GM21529 (cell line): Measurements from ENCODE around the gene ZNF462.
"Not testable (repeated sequence)": the region's sequence is repeated elsewhere in the genome, so short reads cannot be mapped to it uniquely, and the experiment has no call there.

Source experiments
- ATAC-seq: cut with Tn5 transposase; IDR thresholded peaks from one replicate; pipeline ENCODE4 v1.9.1; 2021; ENCODE audit not compliant: unreplicated experiment

ZNF462 gene, protein sequence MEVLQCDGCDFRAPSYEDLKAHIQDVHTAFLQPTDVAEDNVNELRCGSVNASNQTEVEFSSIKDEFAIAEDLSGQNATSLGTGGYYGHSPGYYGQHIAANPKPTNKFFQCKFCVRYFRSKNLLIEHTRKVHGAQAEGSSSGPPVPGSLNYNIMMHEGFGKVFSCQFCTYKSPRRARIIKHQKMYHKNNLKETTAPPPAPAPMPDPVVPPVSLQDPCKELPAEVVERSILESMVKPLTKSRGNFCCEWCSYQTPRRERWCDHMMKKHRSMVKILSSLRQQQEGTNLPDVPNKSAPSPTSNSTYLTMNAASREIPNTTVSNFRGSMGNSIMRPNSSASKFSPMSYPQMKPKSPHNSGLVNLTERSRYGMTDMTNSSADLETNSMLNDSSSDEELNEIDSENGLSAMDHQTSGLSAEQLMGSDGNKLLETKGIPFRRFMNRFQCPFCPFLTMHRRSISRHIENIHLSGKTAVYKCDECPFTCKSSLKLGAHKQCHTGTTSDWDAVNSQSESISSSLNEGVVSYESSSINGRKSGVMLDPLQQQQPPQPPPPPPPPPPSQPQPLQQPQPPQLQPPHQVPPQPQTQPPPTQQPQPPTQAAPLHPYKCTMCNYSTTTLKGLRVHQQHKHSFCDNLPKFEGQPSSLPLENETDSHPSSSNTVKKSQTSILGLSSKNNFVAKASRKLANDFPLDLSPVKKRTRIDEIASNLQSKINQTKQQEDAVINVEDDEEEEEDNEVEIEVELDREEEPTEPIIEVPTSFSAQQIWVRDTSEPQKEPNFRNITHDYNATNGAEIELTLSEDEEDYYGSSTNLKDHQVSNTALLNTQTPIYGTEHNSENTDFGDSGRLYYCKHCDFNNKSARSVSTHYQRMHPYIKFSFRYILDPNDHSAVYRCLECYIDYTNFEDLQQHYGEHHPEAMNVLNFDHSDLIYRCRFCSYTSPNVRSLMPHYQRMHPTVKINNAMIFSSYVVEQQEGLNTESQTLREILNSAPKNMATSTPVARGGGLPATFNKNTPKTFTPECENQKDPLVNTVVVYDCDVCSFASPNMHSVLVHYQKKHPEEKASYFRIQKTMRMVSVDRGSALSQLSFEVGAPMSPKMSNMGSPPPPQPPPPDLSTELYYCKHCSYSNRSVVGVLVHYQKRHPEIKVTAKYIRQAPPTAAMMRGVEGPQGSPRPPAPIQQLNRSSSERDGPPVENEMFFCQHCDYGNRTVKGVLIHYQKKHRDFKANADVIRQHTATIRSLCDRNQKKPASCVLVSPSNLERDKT (N-terminal part only)

DNA sequence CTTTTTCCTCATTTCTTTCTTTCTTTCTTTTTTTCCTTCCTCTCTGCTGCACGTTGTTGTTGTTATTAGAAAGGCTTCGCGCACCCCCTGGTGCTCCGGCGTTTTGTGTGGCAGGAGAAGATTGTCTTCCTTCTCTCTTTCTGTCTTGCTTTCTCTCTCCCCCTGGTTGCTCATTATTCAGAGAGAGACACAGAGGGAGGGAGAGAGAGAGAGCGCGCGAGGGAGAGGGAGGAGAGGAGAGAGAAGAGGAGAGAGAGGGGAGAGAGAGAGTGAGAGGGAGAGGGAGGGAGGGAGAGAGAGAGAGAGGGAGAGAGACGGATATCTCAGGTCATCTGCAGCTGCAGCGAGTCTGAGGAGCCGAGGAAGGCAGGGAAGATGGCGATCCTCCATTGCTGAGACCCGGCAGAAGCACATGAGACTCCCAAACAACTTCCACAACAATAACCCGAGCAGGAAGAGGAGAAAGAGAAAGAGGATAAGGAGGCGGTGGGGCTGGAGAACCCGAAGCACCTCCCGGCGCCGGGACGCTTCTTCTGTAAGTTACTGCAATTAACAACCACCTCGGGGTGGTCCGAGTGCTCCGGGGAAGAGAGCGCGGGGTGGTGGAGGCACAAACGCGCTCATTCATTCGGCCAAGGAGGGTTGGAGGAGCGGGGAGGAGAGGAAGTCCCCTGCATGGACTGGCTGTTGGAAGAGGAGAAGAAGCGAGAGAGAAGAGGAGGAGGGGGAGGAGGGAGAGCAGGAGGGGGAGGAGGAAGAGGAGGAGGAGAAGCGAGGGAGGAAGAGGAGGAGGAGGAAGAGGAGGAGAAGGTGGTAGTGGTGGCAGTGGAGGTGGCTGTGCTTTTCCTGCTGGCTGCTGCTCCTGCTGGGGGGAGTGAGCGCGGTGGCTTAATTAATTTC lies at the start of gene ZNF462:
Gene ZNF462 (plus strand): TSS at position 346 of the 900 bp plus-strand sequence. CDS start 60,218 bp downstream, outside the sequence.
- no peak for ATAC-seq

- no peak for ATAC-seq
Observed at GRCh38 chr9:106816524-106816923, 46.4 kb upstream of the ZNF462 start.

GRCh38 chr9:106818034-106818433 lies 44.9 kb upstream of the ZNF462 start:
- no peak for ATAC-seq

DNA sequence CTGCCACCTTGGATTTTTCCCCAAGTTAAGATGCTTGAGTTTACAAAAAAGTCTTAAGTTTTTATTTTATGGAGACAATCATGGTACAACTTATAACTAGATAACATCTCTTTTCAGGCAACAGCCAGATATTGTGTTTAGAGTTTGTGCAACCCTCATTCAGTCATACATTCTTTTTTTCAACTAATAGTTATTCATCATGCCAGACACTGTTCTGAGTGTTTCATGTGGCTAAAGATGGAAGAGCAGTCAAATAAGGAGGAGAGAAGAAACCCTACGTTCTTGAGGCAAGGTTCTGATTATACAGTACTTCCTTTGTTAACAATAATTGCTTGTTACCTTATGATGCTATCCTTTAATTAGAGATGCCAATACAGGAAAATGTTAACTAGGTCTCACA lies 42.1 kb upstream of the ZNF462 start:
- ATAC-seq = no peak

- no peak for ATAC-seq
Observed at GRCh38 chr9:106828070-106828469, 34.9 kb upstream of the ZNF462 start.

DNA sequence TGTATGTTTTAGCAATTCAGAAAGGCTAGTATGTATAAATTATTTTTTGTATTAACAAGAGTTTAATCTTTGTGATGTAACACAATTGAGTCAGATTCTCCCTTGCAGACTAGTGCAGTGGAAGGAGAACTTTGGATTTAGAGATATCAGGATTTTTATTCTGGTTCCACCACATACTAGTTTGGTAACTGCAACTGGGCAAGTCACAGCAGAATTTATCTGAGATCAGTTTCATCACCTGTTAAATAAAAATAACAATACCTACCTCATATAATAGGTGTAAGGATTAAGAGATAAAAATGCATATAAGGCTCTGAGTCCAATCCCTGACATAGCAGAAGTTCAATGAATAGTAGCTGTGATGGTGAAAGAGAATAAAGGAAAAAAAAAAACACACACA lies 34.0 kb upstream of the ZNF462 start:
- ATAC-seq = no peak

GRCh38 chr9:106829666-106830408 lies 33.1 kb upstream of the ZNF462 start:
- ATAC-seq = no peak

- no peak for ATAC-seq
Observed at GRCh38 chr9:106830527-106831150, 32.3 kb upstream of the ZNF462 start.

DNA sequence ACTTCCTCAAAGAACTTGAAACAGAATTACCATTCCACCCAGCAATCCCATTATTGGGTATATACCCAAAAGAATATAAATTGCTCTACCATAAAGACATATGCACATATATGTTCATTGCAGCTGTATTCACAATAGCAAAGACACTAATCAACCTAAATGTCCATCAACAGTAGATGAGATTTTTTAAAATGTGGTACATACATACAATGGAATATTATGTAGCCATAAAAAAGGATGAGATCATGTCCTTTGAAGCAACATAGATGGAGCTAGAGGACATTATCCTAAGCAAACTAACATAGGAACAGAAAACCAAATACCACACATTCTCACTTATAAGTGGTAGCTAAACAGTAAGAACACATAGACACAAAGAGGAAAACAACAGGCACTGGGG lies 28.1 kb upstream of the ZNF462 start:
- ATAC-seq = no peak

GRCh38 chr9:106835840-106836239 lies 27.1 kb upstream of the ZNF462 start:
- ATAC-seq = no peak

- ATAC-seq = no peak
Observed at GRCh38 chr9:106843371-106843770, 19.6 kb upstream of the ZNF462 start.

DNA sequence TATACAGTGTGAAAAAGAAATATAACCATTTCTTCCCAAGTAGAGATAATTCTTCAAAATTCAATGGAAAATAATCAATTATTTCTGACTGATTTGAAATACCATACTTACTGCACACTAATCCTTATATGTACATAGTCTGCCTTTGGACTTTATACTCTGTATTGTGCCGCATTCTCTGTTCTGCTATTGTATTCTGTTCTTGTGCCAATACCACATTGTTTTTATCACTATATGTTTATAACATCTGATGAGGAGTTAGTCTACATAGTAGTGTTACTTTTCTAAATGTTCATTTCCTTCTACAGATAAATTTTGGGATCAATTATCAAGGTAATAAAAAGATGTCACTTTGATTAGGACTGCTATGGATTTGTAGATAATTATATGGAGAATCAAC lies 16.7 kb upstream of the ZNF462 start:
- ATAC-seq = no peak

- no peak for ATAC-seq
Observed at GRCh38 chr9:106846857-106847256, 16.1 kb upstream of the ZNF462 start.

DNA sequence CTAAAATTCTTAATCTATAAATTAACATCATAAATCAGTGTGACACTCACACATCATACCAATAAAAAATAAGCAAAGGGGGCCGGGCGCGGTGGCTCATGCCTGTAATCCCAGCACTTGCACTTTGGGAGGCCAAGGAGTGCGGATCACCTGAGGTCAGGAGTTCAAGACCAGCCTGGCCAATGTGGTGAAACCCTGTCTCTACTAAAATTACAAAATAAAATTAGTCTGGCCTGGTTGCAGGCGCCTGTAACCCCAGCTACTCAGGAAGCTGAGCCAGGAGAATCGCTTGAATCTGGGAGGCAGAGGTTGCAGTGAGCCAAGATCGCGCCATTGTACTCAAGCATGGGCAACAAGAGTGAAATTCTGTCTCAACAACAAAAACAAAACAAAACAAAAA lies 11.3 kb upstream of the ZNF462 start:
- not testable (repeated sequence) for ATAC-seq

DNA sequence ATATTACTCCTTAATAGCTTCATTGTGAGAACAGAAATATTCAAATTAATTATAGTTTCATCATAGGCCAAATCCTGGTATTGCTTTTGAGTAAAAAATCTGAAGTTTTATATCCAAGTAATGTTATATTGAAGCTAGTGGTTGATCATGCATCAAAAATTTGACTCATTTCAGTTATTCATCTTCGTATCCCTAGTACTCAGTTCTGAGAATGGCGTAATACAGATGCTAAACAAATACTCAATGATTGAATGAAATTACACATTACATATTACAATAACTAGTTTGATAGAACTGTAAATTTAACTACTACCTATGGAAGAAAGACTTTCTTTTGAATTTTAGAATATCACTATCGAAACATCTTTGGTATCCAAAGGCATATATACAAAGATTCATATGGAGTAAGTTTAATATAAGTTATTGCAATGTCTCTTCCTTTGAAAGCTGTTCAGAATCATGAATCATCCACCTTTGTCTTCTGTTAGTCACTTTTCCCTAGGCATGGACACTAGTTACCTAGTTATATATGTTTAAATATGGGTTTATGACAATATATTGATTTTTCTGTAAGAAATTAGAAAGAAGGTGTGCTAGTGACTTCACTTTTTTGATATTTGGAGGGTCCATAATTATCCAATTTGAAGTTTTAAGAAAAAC lies 5.0 kb upstream of the ZNF462 start:
- ATAC-seq = no peak

DNA sequence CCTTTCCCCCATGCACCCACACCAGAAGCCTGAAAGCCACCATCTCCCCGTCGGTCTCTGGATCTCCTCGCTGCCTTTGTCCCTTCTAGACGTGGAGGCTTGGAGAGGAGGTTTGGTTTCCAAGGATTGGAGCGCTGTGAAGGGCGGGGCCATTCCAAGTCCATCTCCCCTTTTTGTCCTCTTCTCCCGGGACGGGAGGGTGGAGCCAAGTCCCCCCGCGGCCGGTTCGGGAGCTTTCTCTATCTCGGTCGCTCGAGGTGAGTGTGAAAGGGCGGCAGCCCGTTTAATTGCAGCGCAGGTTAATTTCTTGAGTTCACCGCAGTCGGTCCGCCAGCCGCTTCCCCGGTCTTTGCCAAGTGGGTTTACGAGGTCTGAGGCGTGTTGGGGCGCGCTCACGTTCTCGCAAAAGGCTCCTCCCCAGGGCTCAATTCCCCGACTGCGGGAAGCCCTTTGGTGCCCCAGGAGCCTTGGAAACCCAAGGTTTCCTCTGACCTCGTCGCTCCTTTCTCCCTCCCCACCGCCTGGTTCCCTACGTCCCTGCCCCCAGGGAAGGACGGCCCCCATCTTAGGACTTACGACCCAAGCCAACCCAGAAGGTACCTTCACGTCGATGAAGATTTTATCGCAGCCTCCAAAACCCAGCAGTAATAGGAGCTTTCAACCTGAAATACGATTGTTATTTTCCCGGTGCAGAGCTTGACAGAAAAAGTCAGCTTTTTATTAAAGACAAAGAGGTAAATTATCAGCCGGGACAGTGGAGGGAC lies 2.8 kb upstream of the ZNF462 start:
- no peak for ATAC-seq

GRCh38 chr9:106860721-106861639 lies 2.0 kb upstream of the ZNF462 start:
- ATAC-seq = no peak
